NT2/D1 (cell line): Measurements from ENCODE around the gene TTLL7.

ENCODE experiments used
- SUZ12 ChIP-seq: IDR thresholded peaks from 2 replicates; pipeline ENCODE4 v1.6.1; 2011; ENCODE audit not compliant: insufficient read length, insufficient read depth; ENCODE audit errors: extremely low read depth
- ZNF274 ChIP-seq: IDR thresholded peaks from 2 replicates; pipeline ENCODE4 v1.6.1; 2011; ENCODE audit warnings: mild to moderate bottlenecking, low read depth, low read length

GRCh38 chr1:83818916-83819315, 180.0 kb downstream of the TTLL7 start:
- TF ChIP-seq SUZ12 (no peak), ZNF274 (no peak)
